ENCODE measurements around the gene MYMK.

- TF ChIP-seq SUZ12 (IDR thresholded peaks at IDR 0.05; ENCODE audit: extremely low read depth, insufficient read depth, insufficient read length) (no peak), ZNF274 (IDR thresholded peaks at IDR 0.05; ENCODE audit: low read depth, low read length) (no peak), YY1 (IDR thresholded peaks at IDR 0.05; ENCODE audit: insufficient read depth, insufficient read length) (no peak)
Observed at GRCh38 chr9:133529457-133529856, 4.7 kb upstream of the MYMK start.

Data from NT2/D1 (cell line).